Pancreas (tissue), 10 donors: Measurements from ENCODE around the gene INPP4B. TPM values are rescaled to one million over a fixed set of nuclear protein-coding genes. Genes with fewer than 3 reads are reported as not detected.

Source experiments
- ATAC-seq, 4 donors: fragments of 200-7000 bp; cut with Tn5 transposase; one replicate each; pipeline versions ENCODE4 v1.8.0 to v1.9.1; 2020; ENCODE audit warnings: mild to moderate bottlenecking in 4 of 4, moderate library complexity in 4 of 4
- DNase-seq, 6 donors: peaks; one replicate each; pipeline ENCODE4 v3.0.0-alpha.2; 2020
- FAIRE-seq: peaks from 2 replicates; lab custom pipeline; 2012; peaks lifted over from hg19 to GRCh38; lab: Jason Lieb, UNC
- H3K27ac ChIP-seq, 4 donors: fragments of 200-600 bp; sonication (generic); 1 replicate in 3 of 4; 2 replicates in 1 of 4; pipeline versions ENCODE4 v1.5.0 to v1.8.0; 2020
- H3K27me3 ChIP-seq, 4 donors: fragments of 200-600 bp; one replicate each; pipeline ENCODE4 v1.8.0; 2021
- H3K36me3 ChIP-seq, 3 donors: fragments of 200-600 bp; sonication (generic) in 1 of 3; one replicate each; pipeline versions ENCODE4 v1.5.0 to v1.8.0; 2020 to 2021
- H3K4me1 ChIP-seq, 3 donors: fragments of 200-600 bp; one replicate each; pipeline ENCODE4 v1.8.0; 2021
- H3K4me3 ChIP-seq, 4 donors: fragments of 200-600 bp; sonication (generic) in 2 of 4; one replicate each; pipeline versions ENCODE4 v1.5.0 to v1.8.0; 2020 to 2021
- H3K9me3 ChIP-seq, 4 donors: fragments of 200-600 bp; one replicate each; pipeline ENCODE4 v1.8.0; 2021
- CTCF ChIP-seq, 4 donors: fragments of 200-600 bp; sonication (generic) in 3 of 4; IDR thresholded peaks; one replicate each; pipeline versions ENCODE4 v1.5.0 to v1.8.0; 2021; ENCODE audit warnings: antibody characterized with exemption in 4 of 4
- WGBS, 2 donors: extraction: QIAGEN DNeasy Blood & Tissue Kit; methylation state at CpG; one replicate each; pipeline ENCODE4 v1.1.7; 2013; 5-methylcytosine and 5-hydroxymethylcytosine counted together
- intact Hi-C, 3 donors: fragments of 100-400 bp; cut with DNase I; formaldehyde crosslinking; loops; one replicate each; pipeline versions ENCODE4 v1.11.1 to v1.14.2; 2022
- polyA plus RNA-seq, 2 donors: library from polyadenylated mRNA; stranded (reverse); fragments of 200-250 nt; gene quantifications; one replicate each; pipeline ENCODE4 v1.2.3, GENCODE V29; 2013
- total RNA-seq, 6 donors: library from RNA; stranded (reverse); fragmentation: NEBNext Ultra II Directional in 4 of 6; extraction: Animal tissue kit (Norgen Biotek cat#: 25700) in 4 of 6; gene quantifications; one replicate each; pipeline versions ENCODE4 v1.2.1 to v1.2.4, GENCODE V29; 2021 to 2023
- donor health status: healthy with polysubstance abuse.
- donor health status: DM: no; HTN: no; CAD: no; lungs with moderate emphysema.
- donor health status: DM: no; HTN: no; CAD: no.
- donor health status: control.
- donor health status: control.
- donor health status: Bipolar disorder and iron deficiency.
- donor health status: DM: yes; HTN: yes; CAD: no.
- donor health status: DM: no; HTN: no; CAD: no.
- donor health status: DM: no; HTN: no; CAD: no.
- donor health status: DM: yes; HTN: yes; CAD: no.

The INPP4B gene
- total and polyA plus RNA-seq, 8 donors: 1.2 to 12.9 (median 5.5) TPM

GRCh38 chr4:142465526-142465925, 380.6 kb downstream of the INPP4B start:
- ATAC-seq (no peak), FAIRE-seq (no peak), DNase-seq (no peak)
- TF ChIP-seq CTCF (IDR thresholded peaks at IDR 0.05): no peak
- no peaks in the 10 kb centered on the region for H3K4me1 ChIP-seq
- no peak overlapping the region for H3K27ac ChIP-seq
- intact Hi-C loops: no loop called here
- H3K27me3 ChIP-seq: no peaks in the 10 kb centered on the region
- WGBS, 2 donors: 93 to 100% methylated on average over 1 of the region's 1 CpG
- H3K36me3 ChIP-seq: no peaks in the 10 kb centered on the region
- no peaks in the 10 kb centered on the region for H3K9me3 ChIP-seq
- H3K4me3 ChIP-seq: no peak overlapping the region

GRCh38 chr4:142463206-142463605, 382.9 kb downstream of the INPP4B start:
- H3K36me3 ChIP-seq: no peaks in the 10 kb centered on the region
- no peak overlapping the region for H3K27ac ChIP-seq
- 73 to 78% methylated on average over 2 of the region's 2 CpGs for WGBS, 2 donors
- no peaks in the 10 kb centered on the region for H3K9me3 ChIP-seq
- ATAC-seq (no peak), DNase-seq (no peak), FAIRE-seq (no peak)
- H3K4me1 ChIP-seq: no peaks in the 10 kb centered on the region
- TF ChIP-seq CTCF (IDR thresholded peaks at IDR 0.05): no peak
- intact Hi-C loops: no loop called here
- no peak overlapping the region for H3K4me3 ChIP-seq
- H3K27me3 ChIP-seq: no peaks in the 10 kb centered on the region

- ATAC-seq (no peak), DNase-seq (no peak), FAIRE-seq (no peak)
- Histone ChIP-seq H3K4me3 (no peak overlapping the region), H3K9me3 (no peaks in the 10 kb centered on the region), H3K27me3 (no peaks in the 10 kb centered on the region), H3K4me1 (no peaks in the 10 kb centered on the region), H3K36me3 (no peaks in the 10 kb centered on the region), H3K27ac (no peak overlapping the region)
- intact Hi-C loops: no loop called here
- 82 to 87% methylated on average over 6 of the region's 6 CpGs for WGBS, 2 donors
- TF ChIP-seq CTCF (IDR thresholded peaks at IDR 0.05): no peak
These were observed 393.8 kb downstream of the INPP4B start for GRCh38 chr4:142452161-142452855.

GRCh38 chr4:142449771-142450373, 396.2 kb downstream of the INPP4B start:
- WGBS, 2 donors: 64 to 68% methylated on average over 2 of the region's 2 CpGs
- Histone ChIP-seq H3K9me3 (no peaks in the 10 kb centered on the region), H3K27ac (no peak overlapping the region), H3K4me1 (no peaks in the 10 kb centered on the region), H3K27me3 (no peaks in the 10 kb centered on the region), H3K36me3 (no peaks in the 10 kb centered on the region), H3K4me3 (no peak overlapping the region)
- FAIRE-seq: no peak
- intact Hi-C loops: no loop called here
- TF ChIP-seq CTCF (IDR thresholded peaks at IDR 0.05): no peak
- no peak for DNase-seq
- peak in 2 of 4 donors; percentile 15 to 25 for ATAC-seq

GRCh38 chr4:142447009-142447408, 399.1 kb downstream of the INPP4B start:
- TF ChIP-seq CTCF (IDR thresholded peaks at IDR 0.05): no peak
- no peak overlapping the region for H3K27ac ChIP-seq
- no peak for DNase-seq
- H3K27me3 ChIP-seq: no peaks in the 10 kb centered on the region
- intact Hi-C loops: no loop called here
- H3K4me1 ChIP-seq: no peaks in the 10 kb centered on the region
- no peak for ATAC-seq
- 86 to 92% methylated on average over 3 of the region's 3 CpGs for WGBS, 2 donors
- FAIRE-seq: no peak
- no peaks in the 10 kb centered on the region for H3K36me3 ChIP-seq
- no peaks in the 10 kb centered on the region for H3K9me3 ChIP-seq
- H3K4me3 ChIP-seq: no peak overlapping the region
